Measurements from ENCODE around the gene ZNF491.

- TF ChIP-seq RNF2 (IDR thresholded peaks at IDR 0.05) = no peak
- TF ChIP-seq FOXK1 (CRISPR knock-in tag; IDR thresholded peaks at IDR 0.05; ENCODE audit: borderline replicate concordance) = no peak
- no peak for TF ChIP-seq CTCF (IDR thresholded peaks at IDR 0.05 in 2 of 3, conservative IDR thresholded peaks at IDR 0.05 in 1 of 3; ENCODE audit: insufficient read depth in 2 of 3, low read depth in 1 of 3, low read length in 3 of 3)
- TF ChIP-seq FOSL1 (tag; conservative IDR thresholded peaks at IDR 0.05) = no peak
- no peak for TF ChIP-seq TEAD1 (CRISPR knock-in tag; IDR thresholded peaks at IDR 0.05)
- TF ChIP-seq SAFB (IDR thresholded peaks at IDR 0.05; ENCODE audit: borderline replicate concordance, low read depth, low read length) = no peak
- TF ChIP-seq PHTF2 (CRISPR knock-in tag; IDR thresholded peaks at IDR 0.05) = no peak
- no peak for TF ChIP-seq KDM1A (IDR thresholded peaks at IDR 0.05)
- TF ChIP-seq ARID3A (IDR thresholded peaks at IDR 0.05; ENCODE audit: borderline replicate concordance, low read depth, low read length) = no peak
Observed at GRCh38 chr19:11767633-11768133, 30.6 kb upstream of the ZNF491 start.

Data from K562 (cell line).